C4-2B (cell line): Measurements from ENCODE around the gene SLC39A8.

Experiments
- ZFX ChIP-seq: fragments of 450-650 bp; IDR thresholded peaks from 2 replicates; pipeline ENCODE4 v1.6.1; 2017
- TF ChIP-seq, protein P1 (sequence below): fragments of 450-650 bp; conservative IDR thresholded peaks from 2 replicates; pipeline ENCODE4 v1.5.1; 2017; ENCODE audit warnings: mild to moderate bottlenecking

DNA sequence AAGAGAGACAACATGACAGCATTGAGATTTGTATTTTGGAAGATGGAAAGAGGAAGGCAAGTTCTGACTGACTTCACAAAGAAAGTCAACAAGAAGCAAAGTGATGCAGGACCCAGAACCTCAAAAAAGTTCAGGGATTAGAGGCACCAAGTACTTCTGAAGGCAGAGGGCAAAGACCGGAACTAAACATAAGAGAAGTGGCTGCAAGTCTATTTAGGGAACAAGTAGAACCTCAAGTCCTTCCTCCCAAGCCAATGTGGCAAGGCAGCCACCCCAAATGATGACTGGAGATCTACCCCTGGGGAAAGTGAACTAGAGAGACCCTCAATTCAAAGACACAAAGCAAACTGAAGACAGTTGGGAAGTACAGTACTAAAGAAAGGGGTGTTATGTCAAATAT lies 46.6 kb downstream of the SLC39A8 start:
- no peak for TF ChIP-seq ZFX
- TF ChIP-seq, protein P1, sequence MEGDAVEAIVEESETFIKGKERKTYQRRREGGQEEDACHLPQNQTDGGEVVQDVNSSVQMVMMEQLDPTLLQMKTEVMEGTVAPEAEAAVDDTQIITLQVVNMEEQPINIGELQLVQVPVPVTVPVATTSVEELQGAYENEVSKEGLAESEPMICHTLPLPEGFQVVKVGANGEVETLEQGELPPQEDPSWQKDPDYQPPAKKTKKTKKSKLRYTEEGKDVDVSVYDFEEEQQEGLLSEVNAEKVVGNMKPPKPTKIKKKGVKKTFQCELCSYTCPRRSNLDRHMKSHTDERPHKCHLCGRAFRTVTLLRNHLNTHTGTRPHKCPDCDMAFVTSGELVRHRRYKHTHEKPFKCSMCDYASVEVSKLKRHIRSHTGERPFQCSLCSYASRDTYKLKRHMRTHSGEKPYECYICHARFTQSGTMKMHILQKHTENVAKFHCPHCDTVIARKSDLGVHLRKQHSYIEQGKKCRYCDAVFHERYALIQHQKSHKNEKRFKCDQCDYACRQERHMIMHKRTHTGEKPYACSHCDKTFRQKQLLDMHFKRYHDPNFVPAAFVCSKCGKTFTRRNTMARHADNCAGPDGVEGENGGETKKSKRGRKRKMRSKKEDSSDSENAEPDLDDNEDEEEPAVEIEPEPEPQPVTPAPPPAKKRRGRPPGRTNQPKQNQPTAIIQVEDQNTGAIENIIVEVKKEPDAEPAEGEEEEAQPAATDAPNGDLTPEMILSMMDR = no peak
